Left ventricle myocardium superior (tissue), 1 donor: ENCODE data around the gene SNAPC5. TPM values are rescaled to one million over a fixed set of nuclear protein-coding genes. Genes with fewer than 3 reads are reported as not detected.
"Not testable (repeated sequence)": the region's sequence is repeated elsewhere in the genome, so short reads cannot be mapped to it uniquely, and the experiment has no call there.

Experiments
- ATAC-seq: fragments of 200-7000 bp; cut with Tn5 transposase; one replicate; pipeline ENCODE4 v1.9.1; 2020; ENCODE audit warnings: mild to moderate bottlenecking, moderate library complexity
- DNase-seq: peaks from one replicate; pipeline ENCODE4 v3.0.0-alpha.2; 2020
- intact Hi-C: fragments of 100-400 bp; cut with micrococcal nuclease; formaldehyde crosslinking; loops from one replicate; pipeline ENCODE4 v1.11.0; 2022
- long read RNA-seq: library from polyadenylated mRNA; unstranded; transcript quantifications from one replicate; pipeline ENCODE4 v2.0.0, GENCODE V29; 2021
- total RNA-seq: library from RNA; stranded (reverse); fragmentation: NEBNext Ultra II Directional; extraction: Animal tissue kit (Norgen Biotek cat#: 25700); gene quantifications from one replicate; pipeline ENCODE4 v1.2.1, GENCODE V29; 2021
- donor health status: DM: no; HTN: yes; CAD: no; lungs with severe emphysema.

The SNAPC5 gene, protein sequence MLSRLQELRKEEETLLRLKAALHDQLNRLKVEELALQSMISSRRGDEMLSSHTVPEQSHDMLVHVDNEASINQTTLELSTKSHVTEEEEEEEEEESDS
- 39.2 TPM for total RNA-seq
- long read RNA-seq, transcript SNAPC5-202 (3 exons, 1,002 nt) = major isoform, 46 of 57 reads
- long read RNA-seq, partial matches to known transcripts = 1 of 57 reads
- long read RNA-seq, other reads (novel, unspliced or antisense) = 0 of 57 reads

DNA sequence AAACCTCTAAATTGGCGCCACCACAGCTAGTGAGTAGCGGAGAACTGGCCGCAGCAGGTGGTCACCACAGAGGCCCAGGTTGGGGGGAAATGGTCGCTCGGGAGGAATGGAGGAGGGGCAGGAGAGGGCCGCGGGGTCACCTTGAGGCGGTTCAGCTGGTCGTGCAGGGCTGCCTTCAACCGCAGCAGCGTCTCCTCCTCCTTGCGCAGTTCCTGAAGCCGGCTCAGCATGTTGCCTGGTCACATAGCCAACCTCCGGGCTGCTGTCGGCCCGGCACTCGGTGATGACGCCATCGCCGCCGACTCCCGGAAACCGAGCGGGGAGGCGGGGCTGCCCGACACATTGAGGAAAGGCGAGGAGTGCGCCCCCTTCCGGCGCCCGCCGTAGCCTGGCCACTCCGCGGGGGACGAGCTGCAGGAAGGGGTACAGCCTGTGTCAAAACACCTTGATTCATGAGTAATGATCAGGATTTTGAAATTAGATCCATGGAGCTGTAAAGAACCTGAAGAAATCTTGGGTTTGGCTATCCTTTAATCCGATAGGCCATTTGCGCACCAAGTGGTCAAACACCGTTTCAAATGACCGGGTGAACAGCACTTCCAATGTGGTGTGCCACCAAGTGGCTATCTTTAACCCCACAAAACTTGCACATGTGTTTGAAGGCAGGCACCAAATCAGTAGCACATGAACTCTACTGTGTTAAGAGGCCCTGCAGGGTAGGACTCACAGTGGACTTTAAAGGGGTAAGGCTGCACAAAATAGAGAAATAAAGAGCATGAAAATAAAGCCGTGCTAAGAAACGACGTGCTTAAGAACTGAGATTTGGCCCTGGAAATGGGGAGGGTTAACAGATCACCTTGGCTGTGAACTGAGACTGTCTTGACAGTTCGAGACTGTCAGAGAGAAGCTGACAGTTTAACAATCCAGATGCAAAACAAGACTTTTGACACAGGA lies at the start of gene SNAPC5:
SNAPC5 (minus strand) TSS at position 261 of the 954 bp plus-strand sequence; CDS start at position 230, 31 bp downstream.
- ATAC-seq (peak; percentile 96), DNase-seq (peak; percentile 99)
- intact Hi-C loops = no loop called here

DNA sequence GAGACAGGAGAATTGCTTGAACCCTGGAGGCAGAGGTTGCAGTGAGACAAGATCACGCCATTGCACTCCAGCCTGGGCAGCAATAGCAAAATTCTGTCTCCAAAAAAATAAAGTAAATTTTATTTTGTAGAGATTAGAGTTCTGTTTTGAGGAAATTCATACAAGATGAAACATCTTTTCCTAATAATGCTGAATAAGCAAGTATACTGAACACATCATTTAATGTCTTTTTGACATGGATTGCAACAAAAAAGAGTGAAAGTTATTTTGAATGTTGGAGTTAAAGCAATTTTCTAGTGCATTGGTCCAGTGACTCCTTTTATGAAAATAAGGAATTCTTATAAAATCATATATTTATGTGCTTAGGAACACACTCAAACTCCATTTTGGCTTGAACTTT lies 47.7 kb upstream of the SNAPC5 start:
- intact Hi-C loops = no loop called here
- ATAC-seq = no peak
- DNase-seq = no peak

DNA sequence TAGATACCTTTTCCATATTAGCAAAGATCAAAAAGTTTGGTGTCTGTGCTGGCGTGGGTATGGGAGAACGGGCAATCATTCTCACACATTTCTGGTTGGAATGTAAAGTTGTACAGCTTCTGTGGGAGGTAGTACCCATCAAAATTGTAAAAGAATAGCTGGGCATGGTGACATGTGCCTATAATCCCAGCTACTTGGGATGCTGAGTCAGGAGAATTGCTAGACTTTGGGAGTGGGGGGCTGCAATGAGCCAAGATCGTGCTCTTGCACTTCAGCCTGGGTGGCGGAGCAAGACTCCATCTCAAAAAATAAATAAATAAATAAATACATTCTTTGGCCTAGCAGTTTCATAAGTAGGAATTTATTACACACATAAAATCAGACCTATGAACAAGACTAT lies 45.3 kb upstream of the SNAPC5 start:
- DNase-seq = no peak
- no peak for ATAC-seq
- intact Hi-C loops = no loop called here

DNA sequence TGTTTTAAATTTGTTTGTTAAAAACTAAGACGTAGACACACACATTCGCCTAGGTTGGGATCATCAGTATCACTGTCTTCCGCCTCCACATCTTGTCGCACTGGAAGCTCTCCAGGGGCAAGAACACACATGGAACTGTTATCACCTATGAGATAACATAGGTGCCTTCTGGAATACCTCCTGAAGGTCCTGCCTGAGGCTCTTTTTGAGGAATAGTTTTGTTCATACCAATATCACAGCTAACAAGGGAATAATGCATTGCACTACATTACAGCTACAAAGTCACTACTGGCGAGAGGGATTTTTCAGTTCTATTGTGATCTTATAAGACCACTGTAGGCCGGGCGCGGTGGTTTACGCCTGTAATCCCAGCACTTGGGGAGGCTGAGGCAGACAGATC lies 37.5 kb upstream of the SNAPC5 start:
- no peak for ATAC-seq
- intact Hi-C loops = no loop called here
- DNase-seq = no peak

DNA sequence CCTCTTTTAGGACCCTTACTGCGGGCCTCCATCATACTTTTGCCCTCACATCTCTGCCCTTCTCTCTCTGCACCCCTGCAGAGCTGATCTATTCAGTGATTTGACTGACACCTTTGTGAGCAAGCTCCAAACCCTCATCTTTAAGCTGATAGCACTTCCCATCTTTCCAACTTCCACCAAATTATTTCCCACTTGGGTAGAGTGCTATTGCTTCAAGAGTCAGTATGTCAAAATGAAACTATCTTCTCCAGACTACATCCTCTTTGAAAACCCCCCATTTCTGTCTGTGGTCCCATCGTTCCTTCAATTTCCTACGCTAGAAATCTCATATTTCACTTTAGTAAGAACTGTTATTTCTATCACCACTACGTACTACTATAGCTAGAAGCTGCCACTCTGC lies 27.3 kb upstream of the SNAPC5 start:
- no peak for ATAC-seq
- intact Hi-C loops = no loop called here
- no peak for DNase-seq

DNA sequence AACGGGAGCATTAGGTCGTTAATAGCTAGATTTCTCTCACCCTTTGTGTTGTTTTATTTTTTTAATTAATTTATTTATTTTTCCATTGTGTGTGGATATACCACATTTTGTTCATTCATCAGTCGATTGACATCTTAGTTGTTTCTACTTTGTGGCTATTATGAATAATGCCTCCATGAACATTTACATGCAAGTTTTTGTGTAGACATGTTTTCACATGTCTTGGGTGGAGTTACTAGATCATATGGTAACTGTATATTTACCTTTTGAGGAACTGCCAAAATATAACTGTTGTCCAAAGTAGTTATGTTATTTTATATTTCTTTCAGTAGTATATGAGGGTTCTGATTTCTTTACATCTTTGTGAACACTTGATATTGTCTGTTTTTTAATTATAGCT lies 26.4 kb upstream of the SNAPC5 start:
- no peak for ATAC-seq
- intact Hi-C loops = no loop called here
- DNase-seq = no peak

DNA sequence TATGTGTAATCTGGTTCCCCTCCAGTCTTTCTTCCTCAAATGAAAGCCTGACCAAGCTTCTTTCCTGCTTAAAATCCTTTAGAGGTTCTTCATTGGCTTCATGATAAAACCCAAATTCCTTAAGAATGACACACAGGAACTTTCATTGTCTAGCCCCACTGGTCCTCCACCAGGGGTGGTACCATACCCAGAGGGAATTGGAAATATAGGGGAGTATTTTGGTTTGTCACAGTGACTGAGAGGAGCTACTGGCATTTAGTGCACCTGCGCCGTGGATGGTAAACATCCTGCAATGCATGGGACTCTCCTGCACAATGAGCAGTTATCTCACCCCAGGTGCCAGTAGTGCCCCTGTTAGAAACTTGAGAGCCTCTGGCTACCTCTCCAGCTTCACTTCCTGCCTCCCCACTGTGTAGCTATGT lies 18.4 kb upstream of the SNAPC5 start:
- DNase-seq = no peak
- ATAC-seq = no peak
- intact Hi-C loops = no loop called here

DNA sequence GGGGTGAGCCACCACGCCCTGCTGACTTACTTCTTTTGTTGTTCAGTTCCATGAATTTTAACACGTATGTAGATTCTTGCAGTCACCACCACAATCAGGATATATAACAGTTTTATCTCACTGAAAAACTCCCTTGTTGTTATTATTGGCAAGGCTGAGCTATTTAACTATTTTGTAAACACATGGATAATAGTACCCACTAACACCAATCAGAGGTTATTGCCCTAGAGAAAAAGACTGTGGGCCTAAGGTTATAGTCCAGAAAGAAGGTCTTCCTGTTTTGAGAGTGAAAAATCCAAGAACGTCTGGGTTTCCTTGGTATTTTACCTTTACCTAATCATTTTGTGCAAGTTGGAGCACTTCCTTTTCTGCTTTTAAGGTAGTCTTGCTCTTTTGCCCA lies 17.0 kb upstream of the SNAPC5 start:
- intact Hi-C loops = no loop called here
- ATAC-seq (no peak), DNase-seq (no peak)

DNA sequence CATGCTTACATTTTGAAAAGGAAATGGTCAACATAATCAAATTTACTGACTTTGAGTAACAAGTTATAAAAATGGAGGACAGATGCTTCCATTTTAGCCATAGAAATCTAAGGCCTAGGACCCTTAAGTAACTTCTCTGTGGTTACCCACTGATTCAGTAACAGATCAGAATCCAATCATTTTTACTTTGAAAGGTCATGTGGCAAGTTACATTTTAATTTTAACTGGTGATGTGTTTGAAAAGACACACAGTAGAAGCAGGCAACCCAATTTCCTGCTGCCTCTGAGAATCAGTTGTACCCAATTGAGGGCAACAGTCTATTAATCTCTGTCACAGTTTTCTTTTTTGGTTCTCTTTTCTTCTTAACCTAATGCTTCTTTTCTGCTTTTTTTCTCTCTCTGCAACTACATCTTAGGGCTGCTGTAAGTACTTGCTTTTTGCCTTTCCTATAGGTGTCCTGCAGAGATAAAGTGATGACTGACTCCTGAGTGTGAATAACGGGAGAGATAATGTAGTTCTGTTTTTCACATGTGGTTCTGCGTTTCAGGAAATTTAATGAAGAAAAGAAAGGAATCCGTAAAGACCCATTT lies 10.8 kb upstream of the SNAPC5 start:
- no peak for ATAC-seq
- DNase-seq = no peak
- intact Hi-C loops = no loop called here

DNA sequence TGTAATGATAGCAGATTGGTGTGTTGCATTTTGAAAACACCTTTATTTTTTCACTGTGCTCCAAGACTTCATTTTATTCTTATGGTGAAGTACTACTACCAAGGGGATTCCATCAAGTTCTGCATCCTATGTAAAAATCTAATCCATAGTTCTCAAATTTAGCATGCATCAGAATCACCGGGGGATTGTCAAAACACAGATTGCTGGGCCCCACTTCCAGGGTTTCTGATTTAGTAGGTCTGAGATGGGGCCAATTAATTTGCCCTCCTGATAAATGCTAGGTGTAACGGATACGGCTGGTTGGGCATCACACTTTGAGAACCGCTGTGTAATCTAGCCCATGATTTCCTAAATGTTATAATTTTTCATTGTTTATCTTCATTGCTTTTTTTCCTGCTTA lies 8.3 kb upstream of the SNAPC5 start:
- DNase-seq (no peak), ATAC-seq (no peak)
- intact Hi-C loops = no loop called here

DNA sequence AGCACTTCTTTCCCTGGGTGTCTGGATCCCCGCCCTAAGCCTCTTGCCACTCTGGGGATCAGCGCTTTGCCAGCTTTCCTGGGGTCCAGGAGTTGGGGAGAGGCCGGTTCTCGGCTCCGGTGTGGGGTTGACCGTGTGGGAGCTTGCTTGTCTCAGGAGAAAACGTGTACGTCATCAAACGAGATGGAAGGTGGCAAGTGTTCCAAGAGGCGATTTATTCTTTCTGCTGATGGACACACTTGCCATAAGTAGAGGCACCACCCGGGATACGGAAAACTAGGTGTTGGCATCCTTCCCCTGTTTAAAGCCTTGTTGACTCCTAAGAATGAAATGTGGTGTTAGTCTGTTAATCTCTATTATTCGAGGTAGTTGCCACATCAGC lies 7.9 kb upstream of the SNAPC5 start:
- intact Hi-C loops = no loop called here
- ATAC-seq (no peak), DNase-seq (no peak)

DNA sequence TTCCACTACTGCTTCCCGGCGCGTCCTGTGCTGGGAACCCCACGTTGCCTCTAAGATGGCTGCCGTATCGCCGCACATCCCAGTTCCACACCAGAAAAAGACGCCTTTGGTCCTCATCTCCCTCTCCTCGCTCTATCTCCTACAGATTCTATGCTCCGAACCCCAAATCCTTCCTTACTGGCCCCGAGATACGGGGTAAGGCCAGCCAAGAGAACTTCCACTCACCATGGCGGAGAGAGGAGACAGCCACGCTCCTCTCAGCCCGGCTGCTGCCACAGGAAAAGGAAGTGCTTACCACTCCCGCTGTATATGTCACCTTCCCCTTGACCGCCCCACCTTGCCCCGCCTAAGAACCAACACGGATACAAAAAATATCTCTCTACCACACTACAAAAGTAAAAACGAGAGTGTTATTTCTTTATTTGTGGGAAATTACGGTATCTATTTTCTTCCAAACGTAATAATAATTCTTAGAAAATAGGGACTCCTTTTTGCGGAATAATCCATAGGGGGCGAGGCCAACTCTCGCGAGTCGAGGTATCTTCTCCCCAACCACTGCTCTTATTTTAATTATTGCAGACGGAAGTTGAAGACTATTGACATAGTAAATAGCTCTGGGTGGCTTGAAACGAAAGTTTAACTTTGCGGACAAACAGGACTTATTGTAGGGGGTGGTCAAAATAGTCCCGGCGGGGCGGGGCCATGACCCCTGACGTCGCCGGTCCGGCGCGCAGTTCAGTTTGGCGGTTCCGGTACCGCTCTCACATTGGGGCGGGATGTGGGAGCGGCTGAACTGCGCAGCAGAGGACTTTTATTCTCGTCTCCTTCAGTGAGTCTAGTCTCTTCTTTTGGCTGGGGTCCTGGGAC lies 7.2 kb upstream of the SNAPC5 start, which contains the start of the genes RPL4 and ZWILCH:
RPL4 (minus strand) TSS at position 293 of the 867 bp plus-strand sequence; CDS start at position 228, 65 bp downstream.
ZWILCH (plus strand) TSS at position 764 of the 867 bp plus-strand sequence; CDS start at position 777, 13 bp downstream.
- intact Hi-C loops = loop anchor here (5.0 kb wide), 1 partner anchor 117 kb away; the partner anchor contains the start of gene MAP2K1
- peak; percentile 96 for ATAC-seq
- peak; percentile 86 for DNase-seq

DNA sequence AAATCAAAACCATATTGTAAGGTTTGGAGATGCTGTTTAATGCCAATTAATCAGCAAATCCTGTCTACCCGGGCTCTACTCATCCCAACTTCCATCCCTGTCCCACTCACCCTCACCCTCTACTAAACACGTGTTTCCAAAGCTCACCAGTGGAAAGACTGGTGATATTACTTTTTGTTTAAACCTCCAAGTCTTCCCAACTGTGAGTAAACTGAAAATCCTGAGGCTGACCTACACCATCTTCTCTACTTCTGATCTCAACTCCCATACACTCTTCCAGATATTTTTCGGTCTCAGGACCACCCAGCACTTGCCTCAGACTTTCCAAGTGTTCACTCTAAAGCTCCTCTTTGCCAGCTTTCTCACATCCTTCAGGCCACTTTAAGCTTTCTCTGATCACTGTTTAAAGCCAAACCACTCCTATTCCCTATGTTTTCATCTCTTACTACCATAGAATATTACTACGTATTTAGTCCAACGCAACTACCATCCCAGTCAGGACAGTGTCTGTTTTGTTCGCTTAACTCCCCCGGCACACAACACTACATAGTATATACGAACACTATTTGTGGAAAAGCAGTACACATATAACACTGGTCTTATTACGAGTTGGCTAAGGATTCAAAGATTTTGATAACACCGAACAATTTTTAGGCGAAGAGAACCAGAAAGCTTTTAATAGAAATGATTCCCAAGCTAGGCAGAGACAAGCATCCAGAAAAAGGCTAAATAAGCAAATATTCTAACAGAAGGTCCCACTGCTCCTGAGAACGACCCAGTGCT lies 6.4 kb upstream of the SNAPC5 start:
- DNase-seq = no peak
- intact Hi-C loops = loop anchor here (5.0 kb wide), 1 partner anchor 117 kb away; the partner anchor contains the start of gene MAP2K1
- ATAC-seq = no peak

DNA sequence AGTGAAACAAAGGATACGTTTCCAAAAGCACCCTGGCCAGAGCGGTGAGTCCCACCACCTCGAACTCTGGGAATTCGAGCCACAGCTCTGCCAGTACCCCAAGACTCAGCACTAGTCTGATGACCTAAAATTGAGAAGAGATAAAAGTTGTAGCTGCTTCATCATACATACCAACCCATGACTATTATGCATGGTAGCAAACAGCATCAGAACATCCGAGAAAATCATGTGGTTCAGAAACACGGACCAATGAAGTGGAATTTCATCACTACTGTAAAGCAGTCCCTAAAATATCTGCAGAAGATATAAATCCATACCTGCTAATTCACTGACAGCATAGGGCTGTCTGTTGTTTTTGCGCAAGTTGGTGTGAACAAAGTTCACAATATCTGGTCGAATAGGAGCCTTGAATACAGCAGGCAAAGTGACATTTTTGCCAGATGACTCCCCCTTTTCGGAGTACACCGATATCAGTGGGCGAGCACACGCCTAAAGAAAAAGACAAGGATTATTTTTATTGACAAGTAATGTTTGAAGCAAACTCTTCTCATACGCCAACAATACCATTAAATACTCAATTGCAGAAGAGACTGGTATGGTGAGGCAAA lies 5.6 kb upstream of the SNAPC5 start:
- not testable (repeated sequence) for ATAC-seq, DNase-seq
- intact Hi-C loops = loop anchor here (5.0 kb wide), 1 partner anchor 116 kb away; the partner anchor contains the start of gene MAP2K1

DNA sequence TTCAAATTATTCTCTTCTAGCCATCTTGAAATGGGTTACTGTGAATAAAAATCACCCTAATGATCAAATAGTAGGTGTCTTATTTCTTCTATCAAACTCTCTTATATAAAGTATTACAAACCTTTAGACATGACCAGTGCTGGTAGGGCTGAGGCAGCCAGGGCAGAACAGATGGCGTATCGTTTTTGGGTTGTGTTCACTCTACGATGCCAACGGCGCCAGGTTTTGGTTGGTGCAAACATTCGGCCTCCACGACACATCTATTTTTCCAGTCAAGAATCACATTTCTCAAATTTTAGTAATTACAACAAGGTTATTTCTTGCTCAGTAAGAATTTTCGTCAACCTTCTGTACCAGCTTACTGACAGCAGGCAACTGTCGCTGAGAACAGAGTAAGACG lies 4.9 kb upstream of the SNAPC5 start:
- DNase-seq (no peak), ATAC-seq (no peak)
- intact Hi-C loops = loop anchor here (5.0 kb wide), 1 partner anchor 115 kb away; the partner anchor contains the start of gene MAP2K1

DNA sequence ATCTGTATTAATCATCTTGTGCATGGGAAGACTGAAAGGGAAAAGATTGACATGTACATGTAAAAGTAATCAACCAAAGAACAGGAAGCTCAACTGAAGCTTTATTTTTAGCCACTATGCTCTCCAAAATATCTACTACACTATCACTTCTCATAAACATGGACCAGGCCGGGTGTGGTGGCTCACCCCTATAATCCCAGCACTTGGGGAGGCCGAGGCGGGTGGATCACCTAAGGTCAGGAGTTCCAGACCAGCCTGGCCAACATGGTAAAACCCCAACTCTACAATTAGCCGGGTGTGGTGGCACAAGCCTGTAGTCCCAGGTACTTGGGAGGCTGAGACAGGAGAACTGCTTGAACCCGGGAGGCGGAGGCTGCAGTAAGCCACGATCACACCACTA lies 2.8 kb upstream of the SNAPC5 start:
- DNase-seq, ATAC-seq: not testable (repeated sequence)
- intact Hi-C loops = loop anchor here (5.0 kb wide), 1 partner anchor 113 kb away; the partner anchor contains the start of gene MAP2K1
